GM13977 (cell line): Measurements from ENCODE around the gene RPP30.
A peak's percentile ranks its signal among the peaks of the same experiment; 100 is the strongest.

ENCODE experiments used
- DNase-seq: peaks from one replicate; pipeline ENCODE4 v3.0.0; 2012; ENCODE audit warnings: low spot score
- in situ Hi-C: fragments of 300-500 bp; cut with MboI; formaldehyde crosslinking; loops from one replicate; pipeline ENCODE4 v1.12.0; 2022; ENCODE audit warnings: low sequenced_read_pairs, low pct_unique_long_range_greater_than_20kb, mixed read lengths, inconsistent platforms; ENCODE audit not compliant: unreplicated experiment
- TF ChIP-seq, protein P1 (sequence below): IDR thresholded peaks from 2 replicates; pipeline ENCODE4 v1.5.1; 2012; ENCODE audit warnings: mild to moderate bottlenecking, control low read depth; ENCODE audit not compliant: insufficient read depth; ENCODE audit errors: extremely low read depth, missing control alignments

Gene RPP30

DNA sequence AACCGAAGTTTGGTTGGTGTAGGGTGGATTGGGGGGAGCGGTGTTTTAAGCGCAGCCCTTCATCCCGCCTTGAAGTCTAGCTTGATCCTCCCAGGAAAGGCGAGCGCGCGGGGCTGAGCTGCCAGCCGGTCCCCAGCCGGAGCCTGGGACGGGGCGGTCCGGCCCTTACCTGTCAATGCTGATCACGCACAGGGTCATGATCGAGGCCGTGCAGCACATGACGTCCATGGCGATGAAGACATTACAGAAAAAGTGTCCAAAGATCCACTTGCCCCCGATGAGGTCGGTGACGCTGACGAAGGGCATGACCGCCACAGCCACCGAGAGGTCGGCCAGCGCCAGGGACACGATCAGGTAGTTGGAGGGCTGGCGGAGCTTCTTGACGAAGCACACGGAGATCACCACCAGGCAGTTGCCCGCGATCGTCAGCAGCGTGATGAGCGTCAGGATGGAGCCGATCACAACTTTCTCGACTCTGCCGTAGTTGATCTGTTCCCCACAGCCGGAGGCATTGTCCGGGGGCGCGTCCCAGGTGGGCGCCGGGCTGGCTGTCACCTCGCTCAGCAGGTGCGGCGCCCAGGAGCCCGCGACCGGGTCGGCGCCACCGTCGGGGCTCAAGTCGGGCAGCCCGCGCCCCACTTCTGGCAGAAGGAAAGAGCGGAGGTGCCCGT lies 14.7 kb upstream of the RPP30 start:
- TF ChIP-seq, protein P1, sequence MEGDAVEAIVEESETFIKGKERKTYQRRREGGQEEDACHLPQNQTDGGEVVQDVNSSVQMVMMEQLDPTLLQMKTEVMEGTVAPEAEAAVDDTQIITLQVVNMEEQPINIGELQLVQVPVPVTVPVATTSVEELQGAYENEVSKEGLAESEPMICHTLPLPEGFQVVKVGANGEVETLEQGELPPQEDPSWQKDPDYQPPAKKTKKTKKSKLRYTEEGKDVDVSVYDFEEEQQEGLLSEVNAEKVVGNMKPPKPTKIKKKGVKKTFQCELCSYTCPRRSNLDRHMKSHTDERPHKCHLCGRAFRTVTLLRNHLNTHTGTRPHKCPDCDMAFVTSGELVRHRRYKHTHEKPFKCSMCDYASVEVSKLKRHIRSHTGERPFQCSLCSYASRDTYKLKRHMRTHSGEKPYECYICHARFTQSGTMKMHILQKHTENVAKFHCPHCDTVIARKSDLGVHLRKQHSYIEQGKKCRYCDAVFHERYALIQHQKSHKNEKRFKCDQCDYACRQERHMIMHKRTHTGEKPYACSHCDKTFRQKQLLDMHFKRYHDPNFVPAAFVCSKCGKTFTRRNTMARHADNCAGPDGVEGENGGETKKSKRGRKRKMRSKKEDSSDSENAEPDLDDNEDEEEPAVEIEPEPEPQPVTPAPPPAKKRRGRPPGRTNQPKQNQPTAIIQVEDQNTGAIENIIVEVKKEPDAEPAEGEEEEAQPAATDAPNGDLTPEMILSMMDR, result no peak
- in situ Hi-C loops, result loop anchor here (25.0 kb wide), 2 partner anchors 120 to 1070 kb away; no protein-coding TSS in a partner anchor
- no peak for DNase-seq

DNA sequence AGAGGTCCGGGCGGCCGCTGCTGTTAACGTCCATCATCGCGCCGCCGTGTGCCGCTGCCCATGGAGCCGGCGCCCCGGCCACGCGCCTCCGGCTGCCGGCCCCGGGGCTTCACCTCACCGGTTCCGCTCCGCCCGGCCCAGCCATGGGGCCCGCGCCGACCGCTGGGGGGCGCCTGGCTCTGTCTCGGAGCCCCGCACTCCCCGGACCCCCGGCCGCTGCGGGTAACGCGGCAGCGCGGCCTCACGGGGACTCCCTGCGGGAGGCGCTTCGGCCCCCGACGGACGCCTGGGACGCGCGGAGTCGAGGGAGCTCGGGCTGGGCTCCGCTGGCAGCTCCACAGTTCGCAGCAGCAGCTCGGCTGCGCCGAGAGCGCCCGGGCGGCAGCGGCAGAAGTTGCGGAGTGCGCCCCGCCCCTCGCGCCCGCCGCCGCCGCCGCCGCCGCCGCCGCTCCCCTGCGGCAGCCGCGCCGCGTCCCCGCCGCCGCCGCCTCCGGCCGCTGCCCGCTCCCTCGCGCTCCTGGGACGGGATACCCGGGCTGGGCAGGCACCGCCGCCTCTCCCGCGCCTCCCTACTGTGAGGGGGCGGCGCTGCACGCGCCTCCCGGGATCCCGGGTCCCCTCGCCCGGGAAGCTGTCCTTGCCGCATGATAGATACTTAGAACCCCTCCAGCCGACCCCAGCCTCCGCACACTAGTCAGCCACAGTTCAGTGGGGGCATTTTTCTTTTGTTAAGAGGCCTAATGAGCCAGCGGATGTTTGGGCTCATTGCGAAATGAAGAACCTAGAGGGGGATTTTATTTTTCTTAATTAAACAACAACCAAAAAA lies 13.9 kb upstream of the RPP30 start, which contains the start of gene HTR7:
TSS of gene HTR7 (minus strand) at position 405 of the 826 bp plus-strand sequence. CDS start at position 37, 368 bp downstream.
- in situ Hi-C loops, result loop anchor here (25.0 kb wide), 2 partner anchors 121 to 1071 kb away; no protein-coding TSS in a partner anchor
- TF ChIP-seq, protein P1, result peak; percentile 64
- peak; percentile 82 for DNase-seq

DNA sequence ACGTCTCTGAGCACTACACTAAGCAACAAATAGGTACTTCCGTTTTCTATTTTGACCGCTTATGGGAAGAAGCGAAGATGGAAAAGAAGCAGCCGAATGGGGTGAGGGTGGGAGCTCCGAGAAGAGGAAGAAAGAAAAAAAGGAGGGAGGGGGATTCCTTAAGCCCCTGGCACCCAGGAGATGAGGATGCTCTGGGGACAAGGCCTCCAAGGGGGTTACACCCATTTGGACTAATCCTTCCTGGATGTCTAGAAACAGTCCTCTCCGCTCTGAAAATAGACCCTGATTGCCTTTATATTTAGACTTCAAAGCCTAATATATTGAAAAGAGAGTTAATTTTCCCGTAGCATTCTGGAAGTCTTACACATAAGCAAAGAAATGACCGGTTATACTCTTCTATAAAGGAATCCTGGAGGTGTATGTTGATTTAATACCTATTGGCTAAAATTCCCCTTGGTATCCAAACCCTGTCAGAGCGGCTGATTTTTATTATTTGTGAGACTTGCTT lies 13.3 kb upstream of the RPP30 start:
- TF ChIP-seq, protein P1, result no peak
- in situ Hi-C loops, result loop anchor here (25.0 kb wide), 2 partner anchors 121 to 1071 kb away; no protein-coding TSS in a partner anchor
- DNase-seq, result no peak

DNA sequence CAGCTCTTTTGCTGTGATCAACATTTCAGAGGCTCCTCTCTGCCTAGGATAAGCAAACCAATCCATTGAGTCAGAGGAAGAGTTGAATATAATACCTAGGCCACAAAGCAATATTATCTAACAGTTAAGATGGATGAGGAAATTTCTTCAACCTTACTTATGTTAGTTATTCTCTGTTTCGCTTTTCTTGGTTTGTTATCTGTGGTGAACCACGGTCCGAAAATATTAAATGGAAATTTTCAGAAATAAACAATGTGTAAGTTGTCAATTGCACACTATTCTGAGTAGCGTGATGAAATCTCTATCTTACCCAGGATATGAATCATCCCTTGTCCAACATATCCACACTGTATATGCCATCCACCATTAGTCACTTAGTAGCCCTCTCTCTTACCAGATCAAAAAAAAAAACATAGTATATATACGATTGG lies 12.4 kb upstream of the RPP30 start:
- in situ Hi-C loops, result loop anchor here (25.0 kb wide), 2 partner anchors 122 to 1072 kb away; no protein-coding TSS in a partner anchor
- TF ChIP-seq, protein P1, result no peak
- no peak for DNase-seq

DNA sequence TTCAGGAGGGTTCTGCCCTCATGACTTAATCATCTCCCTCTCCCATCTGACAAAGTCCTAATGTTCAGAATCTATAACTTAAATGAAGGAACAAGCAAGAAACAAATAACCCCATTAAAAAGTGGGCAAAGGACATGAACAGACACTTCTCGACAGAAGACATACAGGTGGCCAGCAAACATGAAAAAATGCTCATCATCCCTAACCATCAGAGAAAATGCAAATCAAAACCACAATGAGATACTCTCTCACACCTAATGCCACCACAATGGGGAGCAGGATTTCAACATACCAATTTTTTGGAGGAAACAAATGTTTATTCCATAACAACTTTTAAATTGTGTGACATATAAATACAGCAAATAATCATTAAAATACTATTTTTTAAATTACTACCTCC lies 11.0 kb upstream of the RPP30 start:
- TF ChIP-seq, protein P1, result no peak
- in situ Hi-C loops, result loop anchor here (25.0 kb wide), 2 partner anchors 123 to 1073 kb away; no protein-coding TSS in a partner anchor

DNA sequence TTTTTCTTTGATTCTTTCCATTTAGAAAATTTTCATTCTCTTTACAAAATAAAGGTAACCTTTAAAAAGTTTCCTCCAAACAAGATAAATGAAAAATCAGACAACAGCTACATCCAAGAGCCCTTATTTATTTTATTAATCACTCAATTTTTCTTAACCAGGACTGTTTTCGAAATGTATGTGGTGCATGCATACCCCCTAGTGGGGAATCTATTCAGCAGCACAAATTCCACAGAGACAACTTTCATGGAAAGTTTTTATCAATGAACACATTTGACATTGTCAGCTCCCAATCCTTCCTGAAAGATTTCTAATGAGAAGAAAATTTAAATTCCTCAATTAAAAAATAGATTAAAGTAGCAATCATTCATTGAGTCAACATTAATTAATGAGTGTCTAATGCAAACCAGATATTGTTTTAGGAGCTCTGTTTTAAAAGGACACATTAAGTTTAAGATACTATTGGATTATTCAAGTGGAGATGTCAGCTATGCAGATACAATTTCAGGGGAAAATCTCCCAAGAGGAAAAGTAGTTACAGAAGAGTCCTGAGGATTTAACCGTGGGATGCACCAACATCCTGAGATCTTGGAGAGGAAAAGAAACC lies 8.8 kb upstream of the RPP30 start:
- peak; percentile 32 for DNase-seq
- in situ Hi-C loops, result loop anchor here (25.0 kb wide), 2 partner anchors 126 to 1076 kb away; no protein-coding TSS in a partner anchor
- TF ChIP-seq, protein P1, result peak; percentile 59

More for the DNA sequence above, 11.0 kb upstream of the RPP30 start:
- no peak for DNase-seq
